Thoracic aorta (tissue), 2 donors: ENCODE measurements around the gene OBSCN. TPM values are rescaled to one million over a fixed set of nuclear protein-coding genes. Genes with fewer than 3 reads are reported as not detected.

ENCODE experiments used
- ATAC-seq: fragments of 150-250 bp; one replicate; pipeline ENCODE4 v1.8.0; 2017; ENCODE audit warnings: low read depth; ENCODE audit not compliant: insufficient number of reproducible peaks, low FRiP score
- DNase-seq: peaks from one replicate; pipeline ENCODE4 v3.0.0-alpha.2; 2020; ENCODE audit warnings: low spot score
- H3K27ac ChIP-seq, 2 donors: fragments of 200-600 bp; sonication (generic); 1 replicate in 1 of 2; 2 replicates in 1 of 2; pipeline ENCODE4 v1.5.1; 2016; ENCODE audit warnings: mild to moderate bottlenecking in 2 of 2, moderate library complexity in 2 of 2
- H3K27me3 ChIP-seq: fragments of 200-600 bp; sonication (generic); replicated peaks from 2 replicates; pipeline ENCODE4 v1.6.0; 2016; ENCODE audit warnings: mild to moderate bottlenecking; ENCODE audit not compliant: insufficient read depth
- H3K36me3 ChIP-seq: fragments of 200-600 bp; sonication (generic); one replicate; pipeline ENCODE4 v1.5.1; 2016
- H3K4me1 ChIP-seq, 2 donors: fragments of 200-600 bp; sonication (generic); 1 replicate in 1 of 2; 2 replicates in 1 of 2; pipeline versions ENCODE4 v1.5.1 to v1.6.0; 2016; ENCODE audit warnings: low read depth in 2 of 2, mild to moderate bottlenecking in 1 of 2; ENCODE audit not compliant: control insufficient read depth in 1 of 2
- H3K4me3 ChIP-seq: fragments of 200-600 bp; sonication (generic); 2 replicates; pipeline ENCODE4 v1.5.1; 2016; ENCODE audit warnings: mild to moderate bottlenecking
- H3K9me3 ChIP-seq: fragments of 200-600 bp; sonication (generic); 2 replicates; pipeline ENCODE4 v1.5.1; 2016
- CTCF ChIP-seq: fragments of 200-600 bp; sonication (generic); IDR thresholded peaks from one replicate; pipeline ENCODE4 v1.5.1; 2019; ENCODE audit warnings: antibody characterized with exemption
- total RNA-seq, 2 donors: library from RNA; depleted of rRNA; stranded (reverse); fragments of >200 nt; gene quantifications; one replicate each; pipeline versions ENCODE4 v1.1.0 to v1.2.3, GENCODE V29; 2016

The OBSCN gene
- total RNA-seq, 2 donors from 2014 or later = 22.3 to 40.2 TPM

- no peak for TF ChIP-seq CTCF
- Histone ChIP-seq H3K9me3 (peaks cover 5% of the 10 kb centered on the region), H3K27ac (no peak overlapping the region), H3K27me3 (no peaks in the 10 kb centered on the region), H3K36me3 (no peaks in the 10 kb centered on the region), H3K4me1 (no peaks in the 10 kb centered on the region), H3K4me3 (no peak overlapping the region)
- ATAC-seq (no peak), DNase-seq (no peak)
Observed at GRCh38 chr1:228311091-228311490, 103.2 kb downstream of the OBSCN start.

GRCh38 chr1:228312136-228312764 lies 104.4 kb downstream of the OBSCN start:
- ATAC-seq (no peak), DNase-seq (no peak)
- H3K4me1 ChIP-seq = no peaks in the 10 kb centered on the region
- peaks cover 5% of the 10 kb centered on the region for H3K9me3 ChIP-seq
- no peaks in the 10 kb centered on the region for H3K27me3 ChIP-seq
- no peaks in the 10 kb centered on the region for H3K36me3 ChIP-seq
- TF ChIP-seq CTCF = no peak
- no peak overlapping the region for H3K4me3 ChIP-seq
- no peak overlapping the region for H3K27ac ChIP-seq

GRCh38 chr1:228313536-228314277 lies 105.9 kb downstream of the OBSCN start:
- DNase-seq = no peak
- H3K4me3 ChIP-seq = no peak overlapping the region
- H3K4me1 ChIP-seq = no peaks in the 10 kb centered on the region
- H3K27me3 ChIP-seq = no peaks in the 10 kb centered on the region
- H3K36me3 ChIP-seq = no peaks in the 10 kb centered on the region
- no peak overlapping the region for H3K27ac ChIP-seq
- H3K9me3 ChIP-seq = peaks cover 5% of the 10 kb centered on the region
- no peak for ATAC-seq
- TF ChIP-seq CTCF = no peak

GRCh38 chr1:228314315-228314657 lies 106.4 kb downstream of the OBSCN start:
- H3K4me3 ChIP-seq = no peak overlapping the region
- no peak for TF ChIP-seq CTCF
- peaks cover 5% of the 10 kb centered on the region for H3K9me3 ChIP-seq
- ATAC-seq (no peak), DNase-seq (no peak)
- no peaks in the 10 kb centered on the region for H3K27me3 ChIP-seq
- H3K36me3 ChIP-seq = no peaks in the 10 kb centered on the region
- H3K4me1 ChIP-seq = no peaks in the 10 kb centered on the region
- no peak overlapping the region for H3K27ac ChIP-seq

DNA sequence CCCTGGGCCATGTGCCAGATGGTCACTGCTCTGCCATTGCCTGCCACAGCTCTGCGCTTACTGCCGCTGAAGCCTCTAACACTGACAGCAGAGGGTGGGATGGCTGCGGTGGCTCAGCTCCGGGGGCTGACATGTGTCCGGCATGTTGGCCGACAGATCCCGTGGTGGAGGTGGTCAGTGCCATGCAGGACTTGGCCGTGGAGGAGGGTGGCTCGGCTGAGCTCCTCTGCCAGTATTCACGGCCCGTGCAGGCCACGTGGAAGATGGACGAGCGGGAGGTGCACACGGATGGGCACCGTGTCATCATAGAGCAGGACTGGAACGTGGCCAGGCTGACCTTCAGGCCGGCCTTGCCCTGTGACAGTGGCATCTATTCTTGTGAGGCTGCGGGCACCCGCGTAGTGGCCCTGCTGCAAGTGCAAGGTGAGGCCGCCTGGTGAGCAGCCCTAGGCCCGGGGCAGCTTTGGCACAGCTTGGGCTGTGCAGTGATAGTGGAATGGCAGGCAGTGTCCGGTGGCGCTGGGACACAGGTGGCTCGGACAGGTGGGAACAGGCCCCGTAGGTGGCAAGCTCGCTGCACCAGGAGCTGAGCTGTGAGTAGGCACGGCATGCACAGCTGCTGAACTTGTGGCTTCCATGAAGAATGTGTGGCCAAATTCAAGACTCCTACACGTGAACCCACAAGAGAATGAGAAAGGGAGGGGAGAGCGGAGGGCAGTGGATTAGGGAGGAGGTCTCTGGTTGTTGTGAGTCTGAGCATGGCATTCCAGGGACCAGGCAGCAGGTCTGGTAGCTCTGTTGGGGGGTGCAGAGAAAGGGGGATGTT lies 107.0 kb downstream of the OBSCN start:
- no peak overlapping the region for H3K4me3 ChIP-seq
- peaks cover 5% of the 10 kb centered on the region for H3K9me3 ChIP-seq
- H3K36me3 ChIP-seq = no peaks in the 10 kb centered on the region
- H3K27me3 ChIP-seq = no peaks in the 10 kb centered on the region
- no peak overlapping the region for H3K27ac ChIP-seq
- no peak for ATAC-seq
- no peak for TF ChIP-seq CTCF
- no peaks in the 10 kb centered on the region for H3K4me1 ChIP-seq
- no peak for DNase-seq
